ENCODE data around the gene ISG20.

DNA sequence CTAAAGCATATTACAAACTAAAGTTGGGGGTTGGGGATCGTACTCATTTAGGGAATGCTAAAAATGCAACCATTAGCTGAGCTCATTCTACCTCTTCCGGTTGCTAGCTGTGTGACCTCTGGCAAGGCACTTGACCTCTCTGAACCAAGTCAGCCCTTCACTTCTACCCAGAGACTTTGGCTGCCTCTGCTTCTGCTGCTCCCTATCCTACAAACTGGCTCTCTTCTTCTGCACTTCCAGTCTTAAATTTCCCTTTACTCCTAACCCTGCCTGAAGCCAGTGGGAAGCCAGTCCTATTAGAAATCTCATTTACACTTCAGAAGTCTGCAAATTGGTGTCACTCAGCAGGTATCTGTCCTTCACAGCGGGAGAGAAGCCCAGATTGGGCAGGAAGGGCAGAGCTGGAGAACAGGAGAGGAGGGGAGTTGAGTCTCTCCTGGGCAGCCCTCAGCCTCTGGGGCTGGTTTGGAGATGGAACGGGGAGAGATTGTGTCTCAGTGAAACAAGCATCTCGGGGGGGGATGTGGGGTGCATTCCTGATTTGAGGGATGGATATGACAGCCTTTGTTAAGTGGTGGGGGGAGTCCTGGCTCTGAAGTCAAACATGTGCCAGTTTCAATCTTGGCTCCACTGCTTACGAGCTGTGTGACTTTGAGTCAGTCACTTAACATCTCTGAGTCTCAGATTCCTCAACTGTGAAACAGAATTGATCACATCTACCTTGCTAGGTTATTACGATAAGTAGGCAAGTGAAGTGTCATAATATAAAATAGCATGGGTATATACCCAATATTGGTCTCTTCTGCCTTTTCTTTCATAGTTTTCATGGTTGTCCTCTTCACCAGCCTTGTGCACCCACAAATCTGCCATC, 25.5 kb upstream of the ISG20 start:
- TF ChIP-seq, protein P1, sequence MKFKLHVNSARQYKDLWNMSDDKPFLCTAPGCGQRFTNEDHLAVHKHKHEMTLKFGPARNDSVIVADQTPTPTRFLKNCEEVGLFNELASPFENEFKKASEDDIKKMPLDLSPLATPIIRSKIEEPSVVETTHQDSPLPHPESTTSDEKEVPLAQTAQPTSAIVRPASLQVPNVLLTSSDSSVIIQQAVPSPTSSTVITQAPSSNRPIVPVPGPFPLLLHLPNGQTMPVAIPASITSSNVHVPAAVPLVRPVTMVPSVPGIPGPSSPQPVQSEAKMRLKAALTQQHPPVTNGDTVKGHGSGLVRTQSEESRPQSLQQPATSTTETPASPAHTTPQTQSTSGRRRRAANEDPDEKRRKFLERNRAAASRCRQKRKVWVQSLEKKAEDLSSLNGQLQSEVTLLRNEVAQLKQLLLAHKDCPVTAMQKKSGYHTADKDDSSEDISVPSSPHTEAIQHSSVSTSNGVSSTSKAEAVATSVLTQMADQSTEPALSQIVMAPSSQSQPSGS (IDR thresholded peaks at IDR 0.05; ENCODE audit: low read length): 0 out of 2 replicates have a peak, but pooled peaks have one; percentile 49
- TF ChIP-seq, protein P2, sequence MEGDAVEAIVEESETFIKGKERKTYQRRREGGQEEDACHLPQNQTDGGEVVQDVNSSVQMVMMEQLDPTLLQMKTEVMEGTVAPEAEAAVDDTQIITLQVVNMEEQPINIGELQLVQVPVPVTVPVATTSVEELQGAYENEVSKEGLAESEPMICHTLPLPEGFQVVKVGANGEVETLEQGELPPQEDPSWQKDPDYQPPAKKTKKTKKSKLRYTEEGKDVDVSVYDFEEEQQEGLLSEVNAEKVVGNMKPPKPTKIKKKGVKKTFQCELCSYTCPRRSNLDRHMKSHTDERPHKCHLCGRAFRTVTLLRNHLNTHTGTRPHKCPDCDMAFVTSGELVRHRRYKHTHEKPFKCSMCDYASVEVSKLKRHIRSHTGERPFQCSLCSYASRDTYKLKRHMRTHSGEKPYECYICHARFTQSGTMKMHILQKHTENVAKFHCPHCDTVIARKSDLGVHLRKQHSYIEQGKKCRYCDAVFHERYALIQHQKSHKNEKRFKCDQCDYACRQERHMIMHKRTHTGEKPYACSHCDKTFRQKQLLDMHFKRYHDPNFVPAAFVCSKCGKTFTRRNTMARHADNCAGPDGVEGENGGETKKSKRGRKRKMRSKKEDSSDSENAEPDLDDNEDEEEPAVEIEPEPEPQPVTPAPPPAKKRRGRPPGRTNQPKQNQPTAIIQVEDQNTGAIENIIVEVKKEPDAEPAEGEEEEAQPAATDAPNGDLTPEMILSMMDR (IDR thresholded peaks at IDR 0.05; ENCODE audit: control extremely low read depth in 1 of 3, insufficient read depth in 1 of 3, low read depth in 1 of 3, low read length in 3 of 3): no peak
- TF ChIP-seq YY1 (IDR thresholded peaks at IDR 0.05; ENCODE audit: low read depth, low read length) (peak; percentile 72; the same call in 1 of the 2 replicates), EP300 (IDR thresholded peaks at IDR 0.05; ENCODE audit: borderline replicate concordance in 1 of 2, low read depth in 2 of 2, low read length in 2 of 2) (no peak), GABPA (IDR thresholded peaks at IDR 0.05; ENCODE audit: borderline replicate concordance, insufficient read depth, low read length) (no peak), RFX5 (IDR thresholded peaks at IDR 0.05; ENCODE audit: borderline replicate concordance, low read depth, low read length) (no peak), JUN (IDR thresholded peaks at IDR 0.05; ENCODE audit: low read depth, low read length) (0 out of 2 replicates have a peak, but pooled peaks have one; percentile 10)
